ENCODE data around the gene IL26.

Gene IL26

DNA sequence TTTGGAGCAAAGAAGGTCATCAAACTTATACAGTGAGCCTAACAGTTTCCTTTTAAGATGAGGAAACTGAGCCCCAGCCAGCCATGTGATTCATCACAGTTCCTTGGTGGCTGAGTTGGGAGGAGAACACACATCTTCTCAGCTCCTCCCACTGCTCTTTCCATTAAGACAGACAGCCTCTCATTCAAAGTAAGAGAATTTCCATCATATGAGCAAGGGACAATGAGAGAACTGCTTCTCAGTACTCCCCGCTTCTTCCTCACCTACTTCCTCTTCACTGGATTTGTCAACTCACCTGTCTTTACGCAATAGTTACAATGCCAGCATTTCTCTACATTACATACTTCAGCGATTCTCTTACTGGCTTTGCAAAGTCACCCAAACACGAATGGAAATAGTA is 68.2 kb downstream of the IL26 start:
- peak in 1 of 4 experiments; percentile 26 for DNase-seq (ENCODE audit: low read depth in 4 of 4, low spot score in 1 of 4)

- no peak for DNase-seq (ENCODE audit: low read depth in 4 of 4, low spot score in 1 of 4)
Measured at GRCh38 chr12:68156636-68157035, 69.0 kb downstream of the IL26 start.

- no peak for DNase-seq (ENCODE audit: low read depth in 4 of 4, low spot score in 1 of 4)
Measured at GRCh38 chr12:68154779-68155178, 70.8 kb downstream of the IL26 start.

Measured in stimulated activated CD4-positive, alpha-beta T cell treated with anti-CD3 and anti-CD28 coated beads, Interleukin-1b, Interleukin-23, amount 100 ng/mL, for 24 hours (primary cell).